NCI-H69 (cell line): ENCODE measurements around the gene DAG1.

ENCODE experiments used
- DNase-seq: peaks from one replicate; lab custom pipeline; 2025; lab: John Stamatoyannopoulos, UW

Gene DAG1

DNA sequence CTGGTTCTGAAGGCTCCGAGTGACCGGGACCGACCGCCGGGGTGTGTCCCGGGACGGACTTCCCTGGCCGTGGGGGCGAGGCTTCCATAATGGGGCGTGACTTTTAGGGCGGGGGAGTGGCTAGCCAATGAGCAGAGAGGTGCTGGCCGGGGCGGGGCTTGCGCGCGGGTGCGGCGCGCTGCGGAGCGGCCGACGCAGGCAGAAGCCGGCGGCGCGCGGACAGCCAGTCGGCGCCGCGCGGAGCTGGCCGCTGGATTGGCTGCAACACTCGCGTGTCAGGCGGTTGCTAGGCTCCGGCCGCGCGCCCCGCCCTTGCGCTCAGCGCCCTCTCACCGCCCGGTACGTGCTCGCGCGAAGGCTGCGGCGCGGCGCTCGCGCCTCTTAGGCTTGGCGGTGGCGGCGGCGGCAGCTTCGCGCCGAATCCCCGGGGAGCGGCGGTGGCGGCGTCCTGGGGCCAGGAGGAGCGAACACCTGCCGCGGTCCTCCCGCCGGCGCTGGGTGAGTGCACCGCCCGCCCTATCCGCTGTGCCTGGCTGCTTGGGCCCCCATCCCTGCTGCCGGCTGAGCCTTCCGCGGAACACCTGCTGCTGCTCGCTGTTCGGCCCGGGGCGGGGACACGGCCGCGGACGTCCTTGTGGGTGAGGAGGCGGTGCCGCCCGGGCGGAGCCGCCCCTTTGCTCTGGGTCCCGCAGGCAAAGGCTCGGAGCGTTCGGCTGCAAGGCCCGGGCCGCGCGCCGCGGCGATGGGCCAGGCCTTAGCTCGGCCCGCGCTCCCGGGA, at the start of gene DAG1:
DAG1 (plus strand) TSS at position 332 of the 778 bp plus-strand sequence. CDS start 40,268 bp downstream, outside the sequence.
- peak; percentile 96 for DNase-seq

GRCh38 chr3:49421890-49422378, 48.1 kb upstream of the DAG1 start:
- DNase-seq, result no peak

DNA sequence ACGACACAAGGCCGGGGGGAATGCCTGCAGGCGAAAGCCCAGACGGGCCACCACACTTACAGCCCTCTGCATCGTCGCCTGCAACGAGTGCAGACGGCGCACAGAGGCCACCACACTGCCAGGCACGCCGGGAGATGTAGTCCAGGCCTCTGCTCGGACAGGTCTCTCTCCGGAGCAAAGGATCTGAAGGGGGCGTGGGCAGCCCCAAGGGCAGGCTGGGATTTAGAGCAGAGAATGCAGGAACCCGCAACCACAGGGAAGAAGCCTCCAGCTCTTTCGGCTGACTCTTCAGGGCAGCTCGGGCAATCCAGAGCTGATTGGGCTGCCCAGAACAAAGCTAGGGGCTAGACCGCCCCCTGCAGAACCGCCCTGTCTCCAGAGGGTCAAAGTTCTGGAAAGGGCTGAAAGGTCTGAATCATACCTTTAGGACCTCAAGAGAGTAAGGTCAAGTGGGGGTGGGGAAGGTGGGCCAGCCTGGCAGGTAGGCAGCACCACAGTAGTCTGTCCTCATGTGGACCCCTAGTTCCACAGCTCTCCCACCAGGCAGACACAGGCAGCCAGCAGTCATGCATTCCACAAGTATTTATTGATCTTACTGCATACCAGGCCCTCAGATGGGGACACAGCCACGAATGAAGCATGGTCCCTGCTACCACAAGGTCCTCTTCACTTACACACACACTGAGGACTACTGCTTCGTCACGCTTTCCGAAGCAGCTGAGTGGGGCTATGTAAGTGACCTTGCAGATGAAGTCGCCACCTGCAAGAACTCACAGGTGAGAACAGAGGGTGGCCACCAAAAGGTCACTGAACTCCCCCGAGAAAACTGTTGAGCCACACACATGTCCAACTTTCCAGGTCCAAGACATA, 47.5 kb upstream of the DAG1 start, which contains the start of gene AMT:
AMT (minus strand) TSS at position 95 of the 870 bp plus-strand sequence; CDS start at position 72, 23 bp downstream.
- DNase-seq, result no peak

- DNase-seq, result no peak
Measured at GRCh38 chr3:49424816-49425215, 45.3 kb upstream of the DAG1 start.

- DNase-seq, result no peak
Measured at GRCh38 chr3:49427586-49427985, 42.5 kb upstream of the DAG1 start.

GRCh38 chr3:49428752-49429080, 41.4 kb upstream of the DAG1 start:
- DNase-seq, result no peak

DNA sequence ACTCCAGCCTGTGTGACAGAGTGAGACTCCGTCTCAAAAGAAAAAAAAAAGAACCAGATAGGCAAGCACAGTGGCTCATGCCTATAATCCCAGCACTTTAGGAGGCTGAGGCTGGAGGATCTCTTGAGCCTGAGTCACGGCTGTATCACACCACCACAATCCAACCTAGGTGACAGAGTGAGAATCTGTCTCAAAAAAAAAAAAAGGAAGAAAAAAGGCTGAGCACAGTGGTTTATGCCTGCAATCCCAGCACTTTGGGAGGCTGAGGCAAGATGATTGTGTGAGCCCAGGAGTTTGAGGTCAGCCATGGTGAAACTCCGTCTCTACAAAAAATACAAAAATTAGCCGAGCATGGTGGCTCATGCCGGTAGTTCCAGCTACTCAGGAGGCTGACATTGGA, 35.3 kb upstream of the DAG1 start:
- no peak for DNase-seq

DNA sequence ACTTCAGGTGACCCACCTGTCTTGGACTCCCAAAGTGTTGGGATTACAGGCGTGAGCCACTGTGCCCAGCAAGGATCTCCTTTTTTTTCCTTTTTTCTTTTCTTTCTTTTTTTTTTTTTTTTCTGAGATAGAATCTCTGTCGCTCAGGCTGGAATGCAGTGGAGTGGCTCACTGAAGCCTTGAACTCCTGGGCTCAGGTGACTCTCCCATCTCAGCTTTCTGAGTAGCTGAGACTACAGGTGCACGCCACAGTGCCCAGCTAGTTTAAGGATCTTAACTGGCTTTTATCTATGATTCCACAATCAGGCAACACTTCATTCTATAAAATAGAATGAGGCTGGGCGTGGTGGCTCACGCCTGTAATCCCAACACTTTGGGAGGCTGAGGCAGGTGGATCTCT, 24.7 kb upstream of the DAG1 start:
- no peak for DNase-seq

GRCh38 chr3:49453621-49454020, 16.4 kb upstream of the DAG1 start:
- DNase-seq, result no peak

DNA sequence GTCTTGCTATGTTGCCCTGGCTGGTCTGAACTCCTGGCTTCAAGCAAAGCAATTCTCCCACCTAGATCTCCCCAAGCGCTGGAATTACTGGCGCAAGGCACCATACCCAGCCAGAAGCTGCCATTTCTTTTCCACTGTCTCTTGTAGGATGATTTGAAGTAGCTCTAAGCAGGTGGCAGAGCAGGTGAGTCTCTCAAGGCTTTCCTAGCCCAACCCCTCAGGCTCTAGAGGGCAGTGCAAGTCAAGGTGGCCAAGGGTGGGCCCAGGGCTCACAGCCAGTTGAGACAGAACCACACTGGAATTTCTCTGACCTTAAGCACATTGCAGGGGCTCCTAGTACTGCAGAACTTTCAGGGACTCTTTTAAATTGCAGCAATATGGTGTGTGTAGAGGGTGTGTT, 15.6 kb upstream of the DAG1 start:
- DNase-seq, result peak; percentile 54

GRCh38 chr3:49454898-49455681, 15.0 kb upstream of the DAG1 start:
- peak; percentile 18 for DNase-seq

- DNase-seq, result no peak
Measured at GRCh38 chr3:49456466-49456865, 13.6 kb upstream of the DAG1 start.

GRCh38 chr3:49460188-49460890, 9.7 kb upstream of the DAG1 start:
- DNase-seq, result no peak

GRCh38 chr3:49460956-49461355, 9.1 kb upstream of the DAG1 start:
- no peak for DNase-seq

DNA sequence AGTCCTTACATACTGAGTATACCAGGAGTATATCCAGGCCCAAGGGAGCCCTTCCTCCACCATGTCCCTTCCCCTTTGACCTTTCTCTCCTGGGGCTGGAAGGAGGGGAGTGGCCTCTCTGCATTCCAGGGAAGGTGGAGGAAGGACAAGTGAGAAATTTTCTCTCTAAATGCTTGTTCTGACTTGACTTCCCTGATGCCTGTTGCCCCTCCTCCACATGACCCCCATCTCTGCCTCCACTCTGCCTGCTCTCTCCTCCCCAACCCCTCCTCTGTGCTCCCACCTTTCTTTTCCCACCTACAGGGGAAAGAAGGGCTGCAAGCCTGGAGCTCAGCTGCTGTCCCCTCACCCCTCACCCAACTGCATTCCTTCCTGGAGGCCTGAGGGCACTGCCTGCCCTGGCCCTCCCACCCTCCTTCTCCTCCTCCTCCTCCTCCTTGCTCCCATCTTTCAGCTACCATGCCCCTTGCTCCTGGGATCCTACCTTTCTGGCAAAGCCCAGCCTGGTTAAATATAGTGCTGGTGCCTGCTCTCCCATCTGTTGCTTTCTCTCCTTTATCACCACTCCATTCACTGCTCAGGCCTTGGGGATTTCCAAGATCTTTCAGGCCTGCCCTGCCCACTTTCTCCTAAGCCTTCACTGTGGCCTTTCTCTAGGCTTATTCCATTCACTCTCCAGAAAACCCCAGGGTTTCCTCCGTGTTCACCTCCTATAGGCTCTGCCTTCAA, 8.5 kb upstream of the DAG1 start:
- peak; percentile 64 for DNase-seq

DNA sequence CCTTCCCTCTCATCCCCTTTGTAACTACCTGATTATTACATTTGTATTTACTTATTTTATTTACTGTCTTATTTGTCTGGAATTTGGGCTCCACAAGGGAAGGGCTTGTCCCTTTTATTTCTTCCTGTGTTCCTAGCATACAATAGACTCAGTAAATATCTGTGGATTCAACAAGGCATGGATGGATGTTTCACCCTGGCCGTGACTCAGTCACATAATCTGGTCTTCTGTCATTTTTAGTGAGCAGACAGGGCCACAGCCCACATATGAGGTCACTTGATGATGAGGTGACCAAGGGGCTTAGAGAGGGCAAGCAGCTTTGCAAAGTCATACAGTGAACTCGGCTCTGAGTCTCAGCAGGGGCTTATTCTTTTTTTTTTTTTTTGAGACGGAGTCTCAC, 7.8 kb upstream of the DAG1 start:
- peak; percentile 10 for DNase-seq

- no peak for DNase-seq
Measured at GRCh38 chr3:49465270-49466034, 4.6 kb upstream of the DAG1 start.

DNA sequence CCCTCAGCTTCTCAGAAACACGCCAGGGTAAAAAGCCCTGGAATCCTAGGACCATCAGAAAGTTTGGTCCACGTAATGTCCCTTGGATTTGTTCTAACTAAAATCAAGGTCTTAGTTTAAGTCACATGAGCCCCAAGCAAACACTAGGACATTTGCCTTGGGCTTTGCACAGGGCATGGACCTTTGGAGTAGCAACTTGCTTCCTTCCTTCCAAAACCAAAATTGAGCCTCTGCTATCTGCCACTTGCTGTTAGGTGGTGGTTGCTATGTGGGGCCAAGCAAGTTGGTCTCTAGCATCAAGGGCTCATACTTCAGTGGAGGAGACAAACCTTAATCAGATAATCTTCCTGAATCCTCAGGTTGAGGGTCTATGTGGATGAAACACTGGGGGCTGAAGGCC, 4.0 kb upstream of the DAG1 start:
- no peak for DNase-seq

DNA sequence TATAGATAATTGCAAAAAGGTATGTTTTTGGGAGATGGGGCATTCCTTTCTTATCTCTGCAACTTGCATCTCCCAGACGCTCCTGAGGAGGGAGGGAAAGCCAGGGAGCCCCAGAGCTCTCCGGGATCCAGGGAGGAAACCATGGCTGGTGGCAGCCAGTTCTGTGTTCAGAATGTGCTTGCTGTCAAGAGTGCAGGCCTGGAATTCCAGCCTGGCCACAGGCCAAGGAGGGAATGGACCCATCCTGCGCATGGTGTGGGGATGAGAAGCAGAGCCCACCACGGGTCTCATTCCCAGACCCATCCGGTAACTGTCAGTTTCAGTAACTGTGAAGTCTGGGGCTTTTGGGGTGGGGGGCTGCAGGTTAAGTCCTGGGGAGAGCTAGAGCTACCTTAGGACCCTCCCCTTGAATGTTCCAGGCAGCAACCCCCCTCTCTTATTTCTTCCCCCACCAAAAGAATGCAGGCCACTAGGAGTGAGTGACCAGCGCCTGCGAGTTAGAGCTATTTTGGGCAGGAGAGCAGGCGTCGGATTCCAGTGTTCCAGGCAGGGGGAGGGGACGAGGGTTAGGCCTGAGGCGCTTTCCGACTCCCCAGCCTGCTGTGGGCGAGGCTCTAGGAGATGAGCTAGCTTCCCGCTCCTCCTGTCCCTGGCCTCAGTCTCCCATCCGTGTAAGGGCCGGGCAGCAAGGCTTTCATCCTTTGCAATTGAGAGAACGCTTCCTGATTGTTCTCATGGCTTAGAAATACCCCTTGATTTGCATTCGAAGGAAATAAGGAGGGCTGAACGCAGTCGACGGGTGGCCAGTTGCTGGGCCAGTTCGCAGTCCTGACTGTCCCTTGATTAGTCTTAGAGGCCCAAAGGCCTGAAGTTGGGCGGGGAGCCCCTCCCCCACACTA, 781 bp upstream of the DAG1 start:
- peak; percentile 68 for DNase-seq
